ENCODE measurements around the gene XRCC5. TPM values are rescaled to one million over a fixed set of nuclear protein-coding genes. Genes with fewer than 3 reads are reported as not detected.
"Not testable (repeated sequence)": the region's sequence is repeated elsewhere in the genome, so short reads cannot be mapped to it uniquely, and the experiment has no call there.

Gene XRCC5
- total and polyA plus RNA-seq, 2 of the 8 experiments (the other 6 are each of a cell fraction or from before 2014, with no cell fraction given) = 308 to 644 TPM

DNA sequence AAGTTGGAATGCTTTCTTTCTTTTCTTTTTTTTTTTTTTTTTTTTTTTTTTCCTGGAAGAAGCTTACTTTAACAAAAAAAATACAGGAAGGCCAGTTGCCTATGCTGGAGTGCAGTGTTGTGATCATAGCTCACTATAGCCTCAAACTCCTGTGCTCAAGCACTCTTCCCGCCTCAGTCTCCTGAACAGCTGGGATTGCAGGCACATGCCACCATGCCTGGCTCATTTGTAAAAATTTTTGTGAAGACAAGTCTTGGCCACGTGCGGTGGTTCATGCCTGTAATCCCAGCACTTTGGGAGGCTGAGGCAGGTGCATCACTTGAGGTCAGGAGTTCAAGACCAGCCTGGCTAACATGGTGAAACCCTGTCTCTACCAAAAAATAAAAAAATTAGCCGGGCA lies 32.4 kb downstream of the XRCC5 start:
- POLR2A ChIA-PET (ENCODE audit: partially characterized antibody) = interaction anchor here (0.8 to 8.1 kb wide), 9 partner anchors 8 to 31 kb away, joined by 3 to 101 read pairs (median 9); no protein-coding TSS in a partner anchor
- CTCF ChIA-PET (ENCODE audit: partially characterized antibody) = interaction anchor here (0.7 to 4.6 kb wide), 12 partner anchors 10 to 104 kb away, joined by 3 to 24 read pairs (median 5); no protein-coding TSS in a partner anchor

More for the DNA sequence above, 32.4 kb downstream of the XRCC5 start:
- not testable (repeated sequence) for H3K27ac ChIP-seq (ENCODE audit: low read depth, low read length); H3K4me3 ChIP-seq (ENCODE audit: extremely low read depth in 1 of 4, insufficient read depth in 2 of 4, low read depth in 3 of 4, low read length in 4 of 4); H4K91ac ChIP-seq (replicated peaks; ENCODE audit: insufficient read length, low read length); H3K79me1 ChIP-seq (ENCODE audit: low read depth, low read length); DNase-seq (ENCODE audit: low read depth in 1 of 2, low spot score in 2 of 2); H2BK120ac ChIP-seq (replicated peaks; ENCODE audit: low read depth, low read length); H2BK5ac ChIP-seq (ENCODE audit: low read depth, low read length); H3K9ac ChIP-seq (replicated peaks in 1 of 4; ENCODE audit: extremely low read depth in 1 of 4, low read depth in 3 of 4, low read length in 3 of 4); H3K23me2 ChIP-seq (ENCODE audit: low read depth, low read length); H3K4me1 ChIP-seq (replicated peaks in 1 of 4; ENCODE audit: control insufficient read depth in 3 of 4, insufficient read depth in 4 of 4, low read length in 3 of 4); H3K9me3 ChIP-seq (ENCODE audit: insufficient read depth in 2 of 2, low read depth in 1 of 2, low read length in 1 of 2); H2AFZ ChIP-seq (ENCODE audit: low read length); H2BK12ac ChIP-seq (ENCODE audit: low read depth, low read length); H2BK15ac ChIP-seq (ENCODE audit: low read length); H3K14ac ChIP-seq (ENCODE audit: insufficient read length); H3K56ac ChIP-seq (replicated peaks; ENCODE audit: insufficient read length, low read depth, low read length); H3K4me2 ChIP-seq (ENCODE audit: insufficient read depth in 1 of 2, low read depth in 2 of 2, low read length in 2 of 2); H3K23ac ChIP-seq (ENCODE audit: insufficient read length); H3K18ac ChIP-seq (ENCODE audit: extremely low read depth, low read length); H2AK5ac ChIP-seq (ENCODE audit: low read depth, low read length); H3K4ac ChIP-seq (replicated peaks; ENCODE audit: insufficient read length, low read depth, low read length); H3K27me3 ChIP-seq (replicated peaks in 1 of 4; ENCODE audit: control insufficient read depth in 3 of 4, extremely low read depth in 1 of 4, insufficient read depth in 3 of 4, low read length in 3 of 4); H4K8ac ChIP-seq (ENCODE audit: extremely low read depth, insufficient read depth, low read length); FAIRE-seq; H2BK20ac ChIP-seq (ENCODE audit: low read length); H4K5ac ChIP-seq (ENCODE audit: insufficient read length, low read depth, low read length)
- WGBS, 2 experiments (ENCODE audit: extremely low coverage in 1 of 2, insufficient coverage in 1 of 2, insufficient read length in 1 of 2, insufficient replicate concordance in 2 of 2, low coverage in 1 of 2, low lambda C conversion rate in 2 of 2, missing lambda C conversion rate in 1 of 2) = 97% methylated on average over 4 of the region's 4 CpGs; no CpG with 5 or more reads in 1 of the 2 experiments
- Histone ChIP-seq H3K79me2 (ENCODE audit: control insufficient read depth in 1 of 2, insufficient read depth in 2 of 2, low read length in 2 of 2) (peaks cover 0 to 36% of the 10 kb centered on the region in 2 experiments; a peak in 2 of 4 replicates), H3K36me3 (ENCODE audit: control insufficient read depth in 2 of 4, insufficient read depth in 4 of 4, low read length in 3 of 4) (peaks cover 41 to 97% (median 80%) of the 10 kb centered on the region in 4 experiments), H4K20me1 (replicated peaks in 1 of 2; ENCODE audit: control insufficient read depth in 1 of 2, insufficient read depth in 2 of 2, low read length in 2 of 2) (peaks cover 5 to 13% of the 10 kb centered on the region in 2 experiments)

Measured in H1 (cell line).